Activated CD4-positive, CD25-positive, alpha-beta regulatory T cell treated with anti-CD3 and anti-CD28 coated beads, Interleukin-2, amount 50 U/mL, for 16 hours (primary cell): ENCODE data around the gene MAML2.

Source experiments
- DNase-seq: peaks from one replicate; pipeline ENCODE4 v3.0.0-alpha.2; 2020; ENCODE audit warnings: low read depth, low spot score

Gene MAML2

GRCh38 chr11:96213500-96213899 is 129.5 kb downstream of the MAML2 start:
- no peak for DNase-seq

- DNase-seq, result no peak
These were observed 131.6 kb downstream of the MAML2 start for GRCh38 chr11:96211436-96211835.

- no peak for DNase-seq
These were observed 135.2 kb downstream of the MAML2 start for GRCh38 chr11:96207459-96208449.

- DNase-seq, result no peak
These were observed 136.0 kb downstream of the MAML2 start for GRCh38 chr11:96206955-96207354.

GRCh38 chr11:96205460-96205809 is 137.6 kb downstream of the MAML2 start:
- no peak for DNase-seq

- no peak for DNase-seq
These were observed 138.1 kb downstream of the MAML2 start for GRCh38 chr11:96204721-96205459.

- no peak for DNase-seq
These were observed 138.7 kb downstream of the MAML2 start for GRCh38 chr11:96204366-96204659.

- no peak for DNase-seq
These were observed 139.2 kb downstream of the MAML2 start for GRCh38 chr11:96203567-96204365.

- DNase-seq, result no peak
These were observed 142.8 kb downstream of the MAML2 start for GRCh38 chr11:96200243-96200642.

GRCh38 chr11:96199563-96200025 is 143.4 kb downstream of the MAML2 start:
- no peak for DNase-seq

- no peak for DNase-seq
These were observed 144.9 kb downstream of the MAML2 start for GRCh38 chr11:96197801-96198701.

- no peak for DNase-seq
These were observed 145.9 kb downstream of the MAML2 start for GRCh38 chr11:96197103-96197502.

GRCh38 chr11:96196181-96196662 is 146.8 kb downstream of the MAML2 start:
- DNase-seq, result no peak

- DNase-seq, result no peak
These were observed 147.3 kb downstream of the MAML2 start for GRCh38 chr11:96195671-96196070.

GRCh38 chr11:96194581-96195374 is 148.2 kb downstream of the MAML2 start:
- no peak for DNase-seq

GRCh38 chr11:96193745-96194443 is 149.1 kb downstream of the MAML2 start:
- no peak for DNase-seq

- DNase-seq, result no peak
These were observed 151.2 kb downstream of the MAML2 start for GRCh38 chr11:96191752-96192151.

- no peak for DNase-seq
These were observed 153.6 kb downstream of the MAML2 start for GRCh38 chr11:96189351-96189750.

GRCh38 chr11:96188243-96189006 is 154.6 kb downstream of the MAML2 start:
- no peak for DNase-seq
